GM04503 (cell line): ENCODE results near the gene PROSER3.
A peak's percentile ranks its signal among the peaks of the same experiment; 100 is the strongest.

Source experiments
- DNase-seq: peaks from one replicate; pipeline ENCODE4 v3.0.0-alpha.2; 2012; ENCODE audit warnings: low read depth

Gene PROSER3

DNA sequence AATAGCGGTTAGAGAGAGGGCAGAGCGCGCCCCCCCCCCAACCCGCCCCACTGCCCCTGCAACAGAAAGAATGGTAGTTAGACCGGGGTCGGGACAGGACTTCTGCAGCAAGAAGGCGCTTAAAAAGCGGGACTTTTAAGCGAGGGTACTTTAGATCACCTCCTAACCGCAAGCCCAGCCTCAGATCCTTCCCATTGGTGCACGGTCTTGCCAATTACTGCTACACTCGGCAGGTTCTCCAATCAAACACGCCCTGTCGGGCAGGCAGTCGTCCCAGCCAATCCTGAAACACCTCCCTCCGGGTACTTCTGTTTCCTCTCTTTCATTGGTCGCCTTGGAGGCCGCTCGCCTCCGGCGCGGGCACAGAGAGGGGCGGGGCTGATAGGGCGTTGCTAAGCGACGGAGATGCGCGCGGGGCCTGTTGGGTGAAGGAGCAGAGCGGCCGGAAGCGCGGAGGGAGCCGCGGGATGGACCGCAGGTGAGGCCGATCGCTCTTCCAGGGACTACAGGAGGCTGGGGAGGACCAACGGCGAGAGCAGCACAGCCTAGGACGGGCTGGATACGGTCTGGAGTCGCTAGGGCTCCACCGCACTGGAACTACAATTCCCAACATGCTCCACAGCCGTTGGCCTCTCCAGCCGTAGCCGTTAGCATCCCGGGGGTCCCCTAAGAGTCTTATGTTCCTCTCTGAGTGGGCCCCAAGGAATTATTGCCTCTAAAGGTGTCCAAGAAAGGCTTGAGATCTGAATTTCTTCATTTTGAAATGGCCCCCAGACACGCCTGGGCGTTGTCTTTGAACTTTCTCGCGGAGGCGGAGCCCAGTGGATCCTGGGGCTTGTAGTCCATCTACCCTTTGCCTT is at the start of gene PROSER3:
TSS of gene PROSER3 (plus strand) at position 428 of the 860 bp plus-strand sequence. CDS start at position 468, 40 bp downstream.
- DNase-seq, result peak; percentile 97

DNA sequence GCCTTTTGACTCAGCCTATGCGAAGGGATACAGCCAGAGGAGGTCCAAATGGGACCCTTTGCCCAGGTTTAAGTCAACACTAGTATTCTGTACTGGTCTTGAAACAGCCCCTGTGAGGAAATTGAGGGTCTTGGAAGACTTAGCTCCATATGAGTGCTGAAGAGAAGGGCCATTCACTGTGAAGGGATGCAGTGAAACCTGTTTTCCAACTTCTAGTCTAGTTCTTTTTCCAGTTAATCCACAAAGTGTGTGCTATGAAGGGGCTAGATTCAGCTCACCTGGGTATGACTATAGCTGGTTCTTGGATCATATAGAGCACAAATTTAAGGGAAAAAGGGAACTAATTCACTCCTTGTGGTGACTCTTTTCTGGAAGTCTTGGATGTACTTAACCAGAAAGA is 49.6 kb upstream of the PROSER3 start:
- DNase-seq, result no peak

DNA sequence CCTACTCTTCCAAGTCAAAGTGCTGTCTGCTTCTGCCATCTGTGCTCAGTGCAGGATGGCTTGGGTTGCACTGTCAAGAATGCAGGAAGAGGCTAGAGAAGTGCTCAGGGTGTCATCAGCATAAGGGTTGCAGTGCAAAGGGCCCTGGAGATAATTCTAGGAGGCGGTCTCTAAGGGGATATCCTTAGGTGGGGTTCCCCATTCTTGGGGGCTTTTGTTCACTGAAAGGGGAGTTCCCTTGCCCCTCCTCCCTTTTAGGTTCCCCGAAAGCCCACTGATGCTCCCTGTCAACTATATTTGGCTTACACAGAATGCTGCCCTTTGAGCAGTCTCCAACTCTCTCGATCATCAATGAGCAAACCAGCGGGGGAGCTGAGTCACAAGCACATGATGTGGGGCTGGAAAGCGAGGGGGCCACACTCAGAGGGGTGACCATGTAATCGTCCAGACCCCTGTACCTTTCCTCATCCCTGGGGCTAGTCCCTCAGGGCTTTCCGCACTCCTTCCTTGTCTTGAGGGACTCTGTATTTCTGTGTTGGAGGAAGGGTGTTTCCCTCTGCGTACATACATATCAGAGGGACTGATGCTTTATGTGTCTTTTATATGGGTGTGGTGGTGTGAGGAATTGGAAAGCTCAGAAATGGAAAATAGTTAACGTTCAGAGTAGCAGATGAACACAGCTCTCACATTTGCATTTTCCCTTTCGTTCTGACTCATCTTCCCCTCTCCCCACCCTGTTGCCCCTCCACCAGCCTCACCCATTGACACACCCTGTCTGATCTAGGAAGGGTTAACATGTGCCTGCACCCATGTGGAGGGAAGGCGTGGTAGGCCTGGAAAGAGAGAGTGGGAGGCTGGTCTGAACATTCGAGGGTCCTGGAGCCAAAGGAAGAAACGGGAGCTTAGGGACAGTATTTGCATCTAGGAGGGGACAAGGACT is 46.9 kb upstream of the PROSER3 start:
- no peak for DNase-seq

DNA sequence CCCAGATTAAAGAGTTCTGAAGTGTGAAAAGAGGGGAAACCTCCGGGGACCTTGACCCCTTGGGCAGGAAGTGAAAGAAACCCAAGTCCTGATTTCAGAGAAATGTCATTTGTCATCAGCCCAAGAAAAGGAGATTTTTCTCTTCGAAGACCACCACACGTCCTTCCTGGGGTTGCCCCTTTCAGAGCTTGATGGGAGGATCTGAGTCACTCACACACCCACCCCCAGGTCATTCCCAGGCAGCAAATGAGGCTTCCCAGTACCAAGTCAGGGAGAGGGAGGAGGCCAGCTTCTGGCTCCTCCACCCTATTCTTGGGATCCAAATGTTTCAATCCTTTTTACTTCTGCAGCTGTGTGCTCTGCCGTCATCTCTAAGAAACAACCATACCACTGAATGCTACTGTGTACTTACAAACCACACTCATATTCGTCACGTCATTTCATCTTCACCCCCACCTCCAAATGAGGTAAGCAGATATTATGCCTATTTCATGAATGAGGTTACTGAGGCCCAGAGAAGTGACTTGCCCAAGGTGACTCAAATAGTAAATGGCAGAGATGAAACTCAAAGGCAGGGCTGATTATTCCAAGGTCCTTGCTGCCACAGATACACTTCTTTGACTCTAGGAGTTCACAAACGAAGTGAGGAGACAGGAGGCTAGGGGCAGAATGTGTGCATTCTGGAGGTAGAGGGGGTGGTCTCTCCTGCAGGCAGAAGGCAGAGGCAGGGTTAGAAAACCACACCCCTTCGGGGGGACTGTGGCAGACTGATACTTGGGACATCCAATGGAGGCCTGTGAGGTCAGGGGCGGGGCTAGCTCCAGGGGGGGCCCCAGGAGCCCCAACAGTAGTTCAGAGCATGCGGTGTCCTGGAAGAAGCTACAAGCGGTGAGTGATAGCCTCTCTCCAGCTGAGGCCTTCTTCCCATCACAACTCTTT is 45.1 kb upstream of the PROSER3 start:
- DNase-seq, result no peak

DNA sequence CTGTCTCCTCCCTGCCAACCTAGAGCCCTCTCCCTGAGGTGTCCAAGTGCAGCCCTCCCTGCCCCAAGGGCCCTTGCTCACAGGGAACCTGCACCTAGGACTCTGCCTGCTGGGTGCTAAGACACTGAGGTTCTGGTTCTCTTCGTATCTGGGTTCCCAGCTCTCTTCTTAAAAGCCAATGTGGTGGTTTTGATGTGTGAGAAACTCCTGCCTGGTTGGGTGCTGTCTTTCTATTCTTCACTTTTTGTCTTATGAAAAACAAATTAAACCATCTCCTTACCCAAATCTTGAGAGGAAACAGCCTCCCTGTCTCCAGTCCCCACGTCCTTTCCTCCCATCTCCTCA is 44.5 kb upstream of the PROSER3 start:
- no peak for DNase-seq

DNA sequence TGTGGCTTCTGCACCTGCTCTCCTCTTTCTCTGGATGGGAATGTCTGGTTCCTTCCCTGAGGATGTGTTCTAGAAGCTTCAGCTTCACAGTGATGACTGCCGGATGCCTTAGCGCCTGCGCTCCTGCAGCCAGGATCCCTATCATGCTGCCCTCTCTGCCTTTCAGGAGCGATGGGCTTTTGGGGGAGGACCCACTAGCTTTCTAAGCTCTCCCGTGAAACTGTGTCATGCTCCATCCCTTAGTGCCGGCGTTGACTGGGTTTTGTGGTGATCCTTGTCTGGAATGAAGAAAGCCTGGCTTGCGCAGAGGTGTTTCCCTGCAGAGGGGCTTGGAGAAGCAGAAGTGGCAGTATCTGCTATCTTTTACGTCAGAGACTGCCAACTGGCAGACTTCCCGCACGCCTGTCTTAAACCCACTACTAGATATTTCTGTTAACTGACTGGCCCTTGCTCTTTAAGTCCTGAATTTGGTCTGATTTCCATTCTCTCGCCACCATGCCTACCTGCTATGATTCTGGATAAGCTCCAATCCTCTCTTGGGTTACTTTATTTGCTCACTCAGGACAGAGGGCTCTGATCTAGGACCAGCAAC is 44.0 kb upstream of the PROSER3 start:
- DNase-seq, result no peak

DNA sequence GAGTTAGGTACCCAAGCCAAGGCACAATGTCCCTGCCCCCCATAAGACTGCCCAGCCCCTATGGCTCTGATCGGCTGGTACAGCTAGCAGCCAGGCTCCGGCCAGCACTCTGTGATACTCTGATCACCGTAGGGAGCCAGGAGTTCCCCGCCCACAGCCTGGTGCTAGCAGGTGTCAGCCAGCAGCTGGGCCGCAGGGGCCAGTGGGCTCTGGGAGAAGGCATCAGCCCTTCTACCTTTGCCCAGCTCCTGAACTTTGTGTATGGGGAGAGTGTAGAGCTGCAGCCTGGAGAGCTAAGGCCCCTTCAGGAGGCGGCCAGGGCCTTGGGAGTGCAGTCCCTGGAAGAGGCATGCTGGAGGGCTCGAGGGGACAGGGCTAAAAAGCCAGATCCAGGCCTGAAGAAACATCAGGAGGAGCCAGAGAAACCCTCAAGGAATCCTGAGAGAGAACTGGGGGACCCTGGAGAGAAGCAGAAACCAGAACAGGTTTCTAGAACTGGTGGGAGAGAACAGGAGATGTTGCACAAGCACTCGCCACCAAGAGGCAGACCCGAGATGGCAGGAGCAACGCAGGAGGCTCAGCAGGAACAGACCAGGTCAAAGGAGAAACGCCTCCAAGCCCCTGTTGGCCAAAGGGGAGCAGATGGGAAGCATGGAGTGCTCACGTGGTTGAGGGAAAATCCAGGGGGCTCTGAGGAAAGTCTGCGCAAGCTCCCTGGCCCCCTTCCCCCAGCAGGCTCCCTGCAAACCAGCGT is 43.2 kb upstream of the PROSER3 start:
- no peak for DNase-seq

DNA sequence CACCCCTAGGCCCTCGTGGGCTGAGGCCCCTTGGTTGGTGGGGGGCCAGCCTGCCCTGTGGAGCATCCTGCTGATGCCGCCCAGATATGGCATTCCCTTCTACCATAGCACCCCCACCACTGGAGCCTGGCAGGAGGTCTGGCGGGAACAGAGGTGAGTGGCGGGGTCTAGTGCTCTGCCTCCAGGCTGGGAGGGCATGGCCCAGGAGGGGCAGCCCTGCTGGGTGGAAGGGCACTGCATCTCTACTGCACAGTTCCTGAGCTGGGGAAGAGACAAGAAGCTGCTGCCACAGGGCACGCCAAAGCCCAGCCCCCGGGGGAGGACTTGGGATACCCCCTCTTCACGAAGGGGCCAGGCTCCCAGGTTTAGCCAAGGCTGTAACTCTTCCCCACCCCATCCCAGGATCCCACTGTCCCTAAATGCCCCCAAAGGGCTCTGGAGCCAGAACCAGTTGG is 42.6 kb upstream of the PROSER3 start:
- no peak for DNase-seq

DNA sequence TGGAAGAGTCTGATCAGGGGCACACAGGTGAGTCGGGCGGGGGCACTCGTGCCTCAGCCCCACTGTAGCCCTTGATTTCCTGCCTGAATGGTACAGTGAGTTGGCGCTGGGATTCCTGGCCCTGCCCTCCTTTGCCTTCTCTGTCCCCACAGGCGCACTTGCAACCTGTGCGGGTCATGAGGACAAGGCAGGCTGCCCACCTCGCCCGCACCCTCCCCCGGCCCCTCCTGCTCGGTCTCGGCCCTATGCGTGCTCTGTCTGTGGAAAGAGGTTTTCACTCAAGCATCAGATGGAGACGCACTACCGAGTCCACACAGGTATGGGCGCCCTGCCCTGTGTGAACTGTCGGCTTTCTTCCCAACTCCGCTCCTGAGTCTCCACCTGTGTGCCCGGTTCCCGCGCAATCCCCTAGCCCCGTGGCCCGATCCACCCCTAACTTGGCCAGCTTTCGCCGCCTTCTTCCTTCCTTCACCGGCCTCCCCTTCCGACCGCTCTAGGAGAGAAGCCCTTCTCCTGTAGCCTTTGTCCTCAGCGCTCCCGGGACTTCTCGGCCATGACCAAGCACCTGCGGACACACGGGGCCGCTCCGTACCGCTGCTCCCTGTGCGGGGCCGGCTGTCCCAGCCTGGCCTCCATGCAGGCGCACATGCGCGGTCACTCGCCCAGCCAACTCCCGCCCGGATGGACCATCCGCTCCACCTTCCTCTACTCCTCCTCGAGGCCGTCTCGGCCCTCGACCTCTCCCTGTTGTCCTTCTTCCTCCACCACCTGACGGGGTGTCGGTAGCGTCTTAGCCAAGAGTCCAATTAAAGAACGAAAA is 41.8 kb upstream of the PROSER3 start:
- no peak for DNase-seq

DNA sequence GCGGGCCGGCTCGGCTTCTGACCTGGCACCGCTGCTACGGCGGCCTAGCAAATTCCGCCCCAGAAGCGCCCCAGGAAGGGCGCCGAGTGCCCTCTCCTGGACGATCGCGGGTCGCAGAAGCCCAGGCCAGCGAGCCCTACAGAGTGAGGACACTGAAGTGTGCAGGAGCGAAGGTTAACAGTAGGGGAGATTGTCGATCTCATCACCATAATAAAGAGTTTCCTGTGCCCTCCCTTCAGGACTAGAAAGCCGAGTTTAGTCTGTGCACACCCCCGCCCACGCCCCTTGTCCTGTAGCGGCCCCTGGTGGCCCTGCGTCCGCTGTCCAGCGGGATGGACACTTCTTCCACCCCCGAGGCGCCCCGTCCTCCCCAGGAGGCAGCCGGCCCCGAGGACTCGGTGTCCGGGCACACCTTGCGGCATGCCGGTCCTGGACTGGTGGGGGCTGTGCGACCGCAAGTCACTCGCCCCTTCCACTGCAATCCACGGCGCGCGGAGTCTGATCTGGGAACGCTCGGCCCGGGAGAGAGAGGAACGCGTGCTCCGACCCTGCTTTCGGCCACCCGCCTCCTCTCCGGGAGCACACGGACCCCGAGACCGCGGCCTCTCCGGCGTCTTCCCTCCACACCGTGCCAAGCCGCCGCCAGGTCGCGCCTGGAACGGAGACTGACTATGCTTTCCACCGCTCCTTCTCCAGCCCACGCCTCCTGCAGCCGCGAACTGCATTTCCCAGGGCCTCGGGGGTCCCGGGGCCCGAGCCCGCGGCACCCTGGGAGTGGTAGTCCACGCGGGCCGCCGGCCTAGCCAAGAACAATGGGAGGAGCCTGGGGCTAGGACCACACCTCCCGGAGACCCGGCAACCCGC is 40.9 kb upstream of the PROSER3 start:
- peak; percentile 67 for DNase-seq

DNA sequence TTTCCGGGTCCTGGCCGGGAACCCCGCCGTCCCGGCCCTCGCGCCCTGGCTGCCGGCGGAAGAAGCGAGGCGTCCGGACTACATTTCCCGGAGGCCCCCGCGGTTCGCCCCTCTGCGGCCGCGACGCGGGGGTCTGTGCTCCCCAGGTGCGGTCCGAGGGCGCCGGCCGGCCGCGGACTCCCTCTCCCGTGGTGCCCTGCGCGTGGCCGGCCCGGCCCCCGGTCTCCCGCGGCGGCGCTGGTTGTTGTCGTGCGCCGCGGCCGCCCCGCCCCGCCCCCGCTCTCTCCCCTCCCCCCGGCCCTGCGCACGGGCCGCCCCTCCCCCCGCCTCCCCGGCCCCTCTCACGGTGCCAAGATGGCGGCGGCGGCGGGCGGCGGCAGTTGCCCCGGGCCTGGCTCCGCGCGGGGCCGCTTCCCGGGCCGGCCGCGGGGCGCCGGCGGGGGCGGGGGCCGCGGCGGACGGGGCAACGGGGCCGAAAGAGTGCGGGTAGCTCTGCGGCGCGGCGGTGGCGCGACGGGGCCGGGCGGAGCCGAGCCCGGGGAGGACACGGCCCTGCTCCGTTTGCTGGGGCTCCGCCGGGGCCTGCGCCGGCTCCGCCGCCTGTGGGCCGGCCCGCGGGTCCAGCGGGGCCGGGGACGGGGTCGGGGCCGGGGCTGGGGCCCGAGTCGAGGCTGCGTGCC is 40.2 kb upstream of the PROSER3 start, which contains the start of gene KMT2B:
TSS of gene KMT2B (plus strand) at position 339 of the 680 bp plus-strand sequence. CDS start at position 355, 16 bp downstream.
- no peak for DNase-seq

DNA sequence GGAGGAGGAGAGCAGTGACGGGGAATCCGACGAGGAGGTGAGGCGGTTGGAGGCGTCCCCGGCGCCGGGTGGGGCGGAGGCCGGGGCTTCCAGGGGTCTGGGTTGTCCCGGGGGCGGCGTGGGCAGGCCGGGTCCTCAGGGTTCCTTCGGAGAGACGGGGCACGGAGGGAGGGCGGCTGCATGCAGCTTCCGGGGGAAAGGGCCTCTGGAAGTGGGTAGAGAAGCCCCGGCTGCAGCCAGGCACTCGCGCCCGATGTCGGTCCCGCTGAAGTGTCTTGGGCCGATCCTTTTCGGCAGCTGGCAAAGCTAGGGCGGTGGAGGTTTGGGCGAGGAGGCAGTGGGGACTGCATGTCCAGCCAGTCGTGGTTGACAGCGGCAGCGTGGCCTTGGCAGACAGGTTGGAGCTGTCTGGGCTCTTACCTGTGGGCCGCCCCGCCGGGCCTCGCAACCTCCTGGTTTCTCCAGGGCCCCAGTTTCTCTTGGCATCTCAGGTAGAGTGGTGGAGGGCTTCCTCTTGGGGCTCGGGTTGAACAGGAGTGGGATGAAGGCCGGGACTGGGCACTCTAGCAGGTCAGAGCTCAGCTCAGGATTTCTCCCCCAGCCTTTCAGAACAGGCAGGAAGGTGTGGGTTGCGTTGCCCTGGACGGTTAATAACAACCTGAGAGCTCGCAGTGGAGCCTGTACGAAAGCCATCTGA is 39.5 kb upstream of the PROSER3 start:
- DNase-seq, result no peak

DNA sequence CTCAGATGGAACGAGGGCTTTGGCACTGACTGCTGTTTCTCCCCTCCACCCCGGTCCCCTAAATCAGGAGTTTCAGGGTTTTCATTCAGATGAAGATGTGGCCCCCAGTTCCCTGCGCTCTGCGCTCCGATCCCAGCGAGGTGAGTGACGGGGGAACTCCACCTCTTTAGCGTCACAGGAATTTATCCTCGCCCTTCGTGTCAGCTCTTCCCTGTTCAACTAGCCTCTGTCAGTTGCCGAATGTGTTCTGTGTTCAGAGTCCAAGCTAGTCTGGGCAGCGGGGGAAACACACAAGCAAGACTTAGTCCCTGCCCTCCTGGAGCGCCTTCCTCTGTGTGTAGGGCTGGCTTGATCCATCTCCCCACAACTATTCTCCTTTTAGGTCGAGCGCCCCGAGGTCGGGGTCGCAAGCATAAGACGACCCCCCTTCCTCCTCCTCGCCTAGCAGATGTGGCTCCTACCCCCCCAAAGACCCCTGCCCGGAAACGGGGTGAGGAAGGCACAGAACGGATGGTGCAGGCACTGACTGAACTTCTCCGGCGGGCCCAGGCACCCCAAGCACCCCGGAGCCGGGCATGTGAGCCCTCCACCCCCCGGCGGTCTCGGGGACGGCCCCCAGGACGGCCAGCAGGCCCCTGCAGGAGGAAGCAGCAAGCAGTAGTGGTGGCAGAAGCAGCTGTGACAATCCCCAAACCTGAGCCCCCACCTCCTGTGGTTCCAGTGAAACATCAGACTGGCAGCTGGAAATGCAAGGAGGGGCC is 38.4 kb upstream of the PROSER3 start:
- no peak for DNase-seq

DNA sequence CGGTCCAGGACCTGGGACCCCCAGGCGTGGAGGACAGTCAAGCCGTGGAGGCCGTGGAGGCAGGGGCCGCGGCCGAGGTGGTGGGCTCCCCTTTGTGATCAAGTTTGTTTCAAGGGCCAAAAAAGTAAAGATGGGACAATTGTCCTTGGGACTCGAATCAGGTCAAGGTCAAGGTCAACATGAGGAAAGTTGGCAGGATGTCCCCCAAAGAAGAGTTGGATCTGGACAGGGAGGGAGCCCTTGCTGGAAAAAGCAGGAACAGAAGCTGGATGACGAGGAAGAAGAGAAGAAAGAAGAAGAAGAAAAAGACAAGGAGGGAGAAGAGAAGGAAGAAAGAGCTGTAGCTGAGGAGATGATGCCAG is 37.8 kb upstream of the PROSER3 start:
- no peak for DNase-seq

DNA sequence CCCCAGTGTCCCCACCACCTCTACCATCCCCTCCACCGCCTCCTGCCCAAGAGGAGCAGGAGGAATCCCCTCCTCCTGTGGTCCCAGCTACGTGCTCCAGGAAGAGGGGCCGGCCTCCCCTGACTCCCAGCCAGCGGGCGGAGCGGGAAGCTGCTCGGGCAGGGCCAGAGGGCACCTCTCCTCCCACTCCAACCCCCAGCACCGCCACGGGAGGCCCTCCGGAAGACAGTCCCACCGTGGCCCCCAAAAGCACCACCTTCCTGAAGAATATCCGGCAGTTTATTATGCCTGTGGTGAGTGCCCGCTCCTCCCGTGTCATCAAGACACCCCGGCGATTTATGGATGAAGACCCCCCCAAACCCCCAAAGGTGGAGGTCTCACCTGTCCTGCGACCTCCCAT is 37.3 kb upstream of the PROSER3 start:
- no peak for DNase-seq

DNA sequence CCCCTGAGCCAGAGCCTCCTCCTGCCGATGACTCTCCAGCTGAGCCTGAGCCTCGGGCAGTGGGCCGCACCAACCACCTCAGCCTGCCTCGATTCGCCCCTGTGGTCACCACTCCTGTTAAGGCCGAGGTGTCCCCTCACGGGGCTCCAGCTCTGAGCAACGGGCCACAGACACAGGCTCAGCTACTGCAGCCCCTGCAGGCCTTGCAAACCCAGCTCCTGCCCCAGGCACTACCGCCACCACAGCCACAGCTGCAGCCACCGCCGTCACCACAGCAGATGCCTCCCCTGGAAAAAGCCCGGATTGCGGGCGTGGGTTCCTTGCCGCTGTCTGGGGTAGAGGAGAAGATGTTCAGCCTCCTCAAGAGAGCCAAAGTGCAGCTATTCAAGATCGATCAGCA is 36.6 kb upstream of the PROSER3 start:
- DNase-seq, result no peak

DNA sequence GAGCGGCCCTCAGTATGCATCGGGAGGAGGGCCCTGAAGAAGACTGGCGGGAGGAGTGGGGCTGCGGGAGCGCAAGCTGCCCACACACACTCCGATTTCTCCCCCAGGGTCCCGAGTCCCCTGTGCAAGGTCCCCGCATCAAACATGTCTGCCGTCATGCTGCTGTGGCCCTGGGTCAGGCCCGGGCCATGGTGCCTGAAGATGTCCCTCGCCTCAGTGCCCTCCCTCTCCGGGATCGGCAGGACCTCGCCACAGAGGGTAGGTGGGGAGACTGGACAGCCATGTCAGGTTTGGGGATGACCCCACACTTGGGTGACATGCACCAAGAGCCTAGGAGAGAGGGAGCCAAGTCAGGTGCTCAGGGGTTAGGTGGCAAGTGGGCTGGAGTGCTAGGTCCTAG is 35.5 kb upstream of the PROSER3 start:
- no peak for DNase-seq
